Esophagus squamous epithelium (tissue), 4 donors: Measurements from ENCODE around the gene EDEM3.

ENCODE experiments used
- POLR2A ChIP-seq, 4 donors: fragments of 450-650 bp; IDR thresholded peaks; one replicate each; pipeline ENCODE4 v1.6.1; 2017; ENCODE audit warnings: antibody characterized with exemption in 4 of 4, mild to moderate bottlenecking in 4 of 4, moderate library complexity in 3 of 4
- TF ChIP-seq, protein P1 (sequence below), 6 experiments: fragments of 450-650 bp in 4 of 6; fragments of 200-600 bp in 2 of 6; sonication (generic) in 2 of 6; IDR thresholded peaks; one replicate each; pipeline ENCODE4 v1.5.1; 2016 to 2019; ENCODE audit warnings: antibody characterized with exemption in 6 of 6, mild to moderate bottlenecking in 4 of 6, moderate library complexity in 4 of 6

DNA sequence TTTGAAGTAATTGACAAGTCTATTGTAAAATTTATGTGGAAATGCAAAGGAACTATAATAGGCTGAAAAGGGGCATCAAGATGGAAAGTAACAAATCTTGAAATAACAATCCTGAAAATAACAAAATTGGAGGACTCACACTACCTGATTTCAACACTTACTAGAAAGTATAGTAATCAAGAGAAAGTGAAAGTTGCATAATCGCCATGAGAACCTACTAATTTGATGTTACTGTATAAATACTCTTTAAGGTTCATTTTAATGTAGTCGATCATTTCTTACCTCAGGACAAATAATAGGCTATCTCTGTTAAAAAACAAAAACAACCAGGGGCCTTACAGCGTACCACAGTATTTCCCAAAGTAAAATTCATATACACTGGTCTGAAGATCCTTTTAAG is 71.7 kb downstream of the EDEM3 start:
- TF ChIP-seq POLR2A (IDR thresholded peaks at IDR 0.05): no peak
- TF ChIP-seq, protein P1, sequence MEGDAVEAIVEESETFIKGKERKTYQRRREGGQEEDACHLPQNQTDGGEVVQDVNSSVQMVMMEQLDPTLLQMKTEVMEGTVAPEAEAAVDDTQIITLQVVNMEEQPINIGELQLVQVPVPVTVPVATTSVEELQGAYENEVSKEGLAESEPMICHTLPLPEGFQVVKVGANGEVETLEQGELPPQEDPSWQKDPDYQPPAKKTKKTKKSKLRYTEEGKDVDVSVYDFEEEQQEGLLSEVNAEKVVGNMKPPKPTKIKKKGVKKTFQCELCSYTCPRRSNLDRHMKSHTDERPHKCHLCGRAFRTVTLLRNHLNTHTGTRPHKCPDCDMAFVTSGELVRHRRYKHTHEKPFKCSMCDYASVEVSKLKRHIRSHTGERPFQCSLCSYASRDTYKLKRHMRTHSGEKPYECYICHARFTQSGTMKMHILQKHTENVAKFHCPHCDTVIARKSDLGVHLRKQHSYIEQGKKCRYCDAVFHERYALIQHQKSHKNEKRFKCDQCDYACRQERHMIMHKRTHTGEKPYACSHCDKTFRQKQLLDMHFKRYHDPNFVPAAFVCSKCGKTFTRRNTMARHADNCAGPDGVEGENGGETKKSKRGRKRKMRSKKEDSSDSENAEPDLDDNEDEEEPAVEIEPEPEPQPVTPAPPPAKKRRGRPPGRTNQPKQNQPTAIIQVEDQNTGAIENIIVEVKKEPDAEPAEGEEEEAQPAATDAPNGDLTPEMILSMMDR (IDR thresholded peaks at IDR 0.05): no peak
